ENCODE results near the gene HINT3. TPM values are rescaled to one million over a fixed set of nuclear protein-coding genes. Genes with fewer than 3 reads are reported as not detected.

HINT3 gene
- polyA plus RNA-seq, 1 donor from 2014 or later = 72.2 TPM

- H3K27ac ChIP-seq (ENCODE audit: low read length) = no peak overlapping the region
- TF ChIP-seq EP300 (conservative IDR thresholded peaks at IDR 0.05; ENCODE audit: poor library complexity, severe bottlenecking) (no peak), POLR2AphosphoS5 (IDR thresholded peaks at IDR 0.05) (no peak), SMC3 (conservative IDR thresholded peaks at IDR 0.05; ENCODE audit: poor library complexity) (no peak), RAD21 (conservative IDR thresholded peaks at IDR 0.05) (no peak)
- no peaks in the 10 kb centered on the region for H3F3A ChIP-seq (ENCODE audit: insufficient read depth, low read length, poor library complexity, severe bottlenecking)
- no peak overlapping the region for H3K4me2 ChIP-seq (ENCODE audit: low read length)
- H2AFZ ChIP-seq (ENCODE audit: low read depth, low read length) = no peak overlapping the region
- H3K4me3 ChIP-seq (ENCODE audit: low read length) = no peak overlapping the region
- H3K27me3 ChIP-seq (ENCODE audit: insufficient read depth, low read depth, low read length) = no peaks in the 10 kb centered on the region
- H3K9me2 ChIP-seq (ENCODE audit: insufficient read depth, low read length) = no peaks in the 10 kb centered on the region
- H3K9me3 ChIP-seq (ENCODE audit: low read length) = no peaks in the 10 kb centered on the region
- no peaks in the 10 kb centered on the region for H4K20me1 ChIP-seq (ENCODE audit: insufficient read depth)
- H3K36me3 ChIP-seq (ENCODE audit: insufficient read depth, low read length) = peaks cover 3% of the 10 kb centered on the region
- no peaks in the 10 kb centered on the region for H3K79me2 ChIP-seq (replicated peaks; ENCODE audit: insufficient read depth, low read length)
- H3K9ac ChIP-seq (ENCODE audit: low read length) = no peak overlapping the region
These were observed 31.7 kb upstream of the HINT3 start for GRCh38 chr6:125924697-125925358.

- Histone ChIP-seq H3K79me2 (replicated peaks; ENCODE audit: insufficient read depth, low read length) (no peaks in the 10 kb centered on the region), H4K20me1 (ENCODE audit: insufficient read depth) (no peaks in the 10 kb centered on the region), H3K9me2 (ENCODE audit: insufficient read depth, low read length) (no peaks in the 10 kb centered on the region), H3K4me2 (ENCODE audit: low read length) (no peak overlapping the region), H3K27ac (ENCODE audit: low read length) (no peak overlapping the region), H3K9me3 (ENCODE audit: low read length) (no peaks in the 10 kb centered on the region), H3K27me3 (ENCODE audit: insufficient read depth, low read depth, low read length) (no peaks in the 10 kb centered on the region), H2AFZ (ENCODE audit: low read depth, low read length) (no peak overlapping the region), H3F3A (ENCODE audit: insufficient read depth, low read length, poor library complexity, severe bottlenecking) (no peaks in the 10 kb centered on the region), H3K4me3 (ENCODE audit: low read length) (no peak overlapping the region), H3K36me3 (ENCODE audit: insufficient read depth, low read length) (peaks cover 3% of the 10 kb centered on the region), H3K9ac (ENCODE audit: low read length) (no peak overlapping the region)
- TF ChIP-seq MXI1 (conservative IDR thresholded peaks at IDR 0.05; ENCODE audit: poor library complexity, severe bottlenecking) = no peak
- no peak for TF ChIP-seq RAD21 (conservative IDR thresholded peaks at IDR 0.05)
- TF ChIP-seq, protein P1, sequence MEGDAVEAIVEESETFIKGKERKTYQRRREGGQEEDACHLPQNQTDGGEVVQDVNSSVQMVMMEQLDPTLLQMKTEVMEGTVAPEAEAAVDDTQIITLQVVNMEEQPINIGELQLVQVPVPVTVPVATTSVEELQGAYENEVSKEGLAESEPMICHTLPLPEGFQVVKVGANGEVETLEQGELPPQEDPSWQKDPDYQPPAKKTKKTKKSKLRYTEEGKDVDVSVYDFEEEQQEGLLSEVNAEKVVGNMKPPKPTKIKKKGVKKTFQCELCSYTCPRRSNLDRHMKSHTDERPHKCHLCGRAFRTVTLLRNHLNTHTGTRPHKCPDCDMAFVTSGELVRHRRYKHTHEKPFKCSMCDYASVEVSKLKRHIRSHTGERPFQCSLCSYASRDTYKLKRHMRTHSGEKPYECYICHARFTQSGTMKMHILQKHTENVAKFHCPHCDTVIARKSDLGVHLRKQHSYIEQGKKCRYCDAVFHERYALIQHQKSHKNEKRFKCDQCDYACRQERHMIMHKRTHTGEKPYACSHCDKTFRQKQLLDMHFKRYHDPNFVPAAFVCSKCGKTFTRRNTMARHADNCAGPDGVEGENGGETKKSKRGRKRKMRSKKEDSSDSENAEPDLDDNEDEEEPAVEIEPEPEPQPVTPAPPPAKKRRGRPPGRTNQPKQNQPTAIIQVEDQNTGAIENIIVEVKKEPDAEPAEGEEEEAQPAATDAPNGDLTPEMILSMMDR (IDR thresholded peaks at IDR 0.05; ENCODE audit: poor library complexity, severe bottlenecking) = no peak
- TF ChIP-seq EZH2 (IDR thresholded peaks at IDR 0.05; ENCODE audit: borderline replicate concordance, insufficient read depth, low read length, poor library complexity, severe bottlenecking) = no peak
- no peak for TF ChIP-seq EP300 (conservative IDR thresholded peaks at IDR 0.05; ENCODE audit: poor library complexity, severe bottlenecking)
These were observed 29.9 kb upstream of the HINT3 start for GRCh38 chr6:125926711-125927110.

DNA sequence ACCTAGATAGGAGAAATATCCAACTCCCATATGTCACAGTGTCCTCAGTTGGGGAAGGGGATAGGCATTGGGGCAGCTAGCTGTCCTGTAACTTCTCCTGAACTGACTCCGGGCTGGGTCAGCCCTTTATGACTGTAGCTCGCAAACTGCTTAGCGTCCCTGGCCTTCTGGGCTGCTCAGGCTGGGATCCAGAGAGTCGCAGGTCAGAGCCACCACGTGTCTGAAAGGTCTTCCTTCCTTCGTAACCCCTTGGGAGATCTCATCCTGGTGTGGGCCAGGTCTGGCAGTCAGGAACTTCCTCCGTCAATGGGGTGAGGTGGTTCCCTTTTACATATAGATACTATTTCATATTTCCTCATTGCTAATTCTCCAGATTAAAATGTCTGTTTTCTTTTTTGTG, 28.8 kb upstream of the HINT3 start:
- no peak overlapping the region for H3K4me3 ChIP-seq (ENCODE audit: low read length)
- no peaks in the 10 kb centered on the region for H3F3A ChIP-seq (ENCODE audit: insufficient read depth, low read length, poor library complexity, severe bottlenecking)
- no peaks in the 10 kb centered on the region for H3K79me2 ChIP-seq (replicated peaks; ENCODE audit: insufficient read depth, low read length)
- H3K27me3 ChIP-seq (ENCODE audit: insufficient read depth, low read depth, low read length) = no peaks in the 10 kb centered on the region
- TF ChIP-seq EZH2 (IDR thresholded peaks at IDR 0.05; ENCODE audit: borderline replicate concordance, insufficient read depth, low read length, poor library complexity, severe bottlenecking) (no peak), EP300 (conservative IDR thresholded peaks at IDR 0.05; ENCODE audit: poor library complexity, severe bottlenecking) (no peak), RAD21 (conservative IDR thresholded peaks at IDR 0.05) (no peak), SMC3 (conservative IDR thresholded peaks at IDR 0.05; ENCODE audit: poor library complexity) (no peak), TAF1 (IDR thresholded peaks at IDR 0.05; ENCODE audit: low read depth) (no peak), MXI1 (conservative IDR thresholded peaks at IDR 0.05; ENCODE audit: poor library complexity, severe bottlenecking) (no peak), POLR2AphosphoS5 (IDR thresholded peaks at IDR 0.05) (no peak)
- TF ChIP-seq, protein P1 (IDR thresholded peaks at IDR 0.05; ENCODE audit: poor library complexity, severe bottlenecking) = no peak
- TF ChIP-seq, protein P2, sequence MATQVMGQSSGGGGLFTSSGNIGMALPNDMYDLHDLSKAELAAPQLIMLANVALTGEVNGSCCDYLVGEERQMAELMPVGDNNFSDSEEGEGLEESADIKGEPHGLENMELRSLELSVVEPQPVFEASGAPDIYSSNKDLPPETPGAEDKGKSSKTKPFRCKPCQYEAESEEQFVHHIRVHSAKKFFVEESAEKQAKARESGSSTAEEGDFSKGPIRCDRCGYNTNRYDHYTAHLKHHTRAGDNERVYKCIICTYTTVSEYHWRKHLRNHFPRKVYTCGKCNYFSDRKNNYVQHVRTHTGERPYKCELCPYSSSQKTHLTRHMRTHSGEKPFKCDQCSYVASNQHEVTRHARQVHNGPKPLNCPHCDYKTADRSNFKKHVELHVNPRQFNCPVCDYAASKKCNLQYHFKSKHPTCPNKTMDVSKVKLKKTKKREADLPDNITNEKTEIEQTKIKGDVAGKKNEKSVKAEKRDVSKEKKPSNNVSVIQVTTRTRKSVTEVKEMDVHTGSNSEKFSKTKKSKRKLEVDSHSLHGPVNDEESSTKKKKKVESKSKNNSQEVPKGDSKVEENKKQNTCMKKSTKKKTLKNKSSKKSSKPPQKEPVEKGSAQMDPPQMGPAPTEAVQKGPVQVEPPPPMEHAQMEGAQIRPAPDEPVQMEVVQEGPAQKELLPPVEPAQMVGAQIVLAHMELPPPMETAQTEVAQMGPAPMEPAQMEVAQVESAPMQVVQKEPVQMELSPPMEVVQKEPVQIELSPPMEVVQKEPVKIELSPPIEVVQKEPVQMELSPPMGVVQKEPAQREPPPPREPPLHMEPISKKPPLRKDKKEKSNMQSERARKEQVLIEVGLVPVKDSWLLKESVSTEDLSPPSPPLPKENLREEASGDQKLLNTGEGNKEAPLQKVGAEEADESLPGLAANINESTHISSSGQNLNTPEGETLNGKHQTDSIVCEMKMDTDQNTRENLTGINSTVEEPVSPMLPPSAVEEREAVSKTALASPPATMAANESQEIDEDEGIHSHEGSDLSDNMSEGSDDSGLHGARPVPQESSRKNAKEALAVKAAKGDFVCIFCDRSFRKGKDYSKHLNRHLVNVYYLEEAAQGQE (IDR thresholded peaks at IDR 0.05; ENCODE audit: borderline replicate concordance) = no peak
- no peaks in the 10 kb centered on the region for H3K9me3 ChIP-seq (ENCODE audit: low read length)
- H3K4me2 ChIP-seq (ENCODE audit: low read length) = no peak overlapping the region
- peaks cover 3% of the 10 kb centered on the region for H3K36me3 ChIP-seq (ENCODE audit: insufficient read depth, low read length)
- no peaks in the 10 kb centered on the region for H4K20me1 ChIP-seq (ENCODE audit: insufficient read depth)
- no peak overlapping the region for H2AFZ ChIP-seq (ENCODE audit: low read depth, low read length)
- no peak overlapping the region for H3K9ac ChIP-seq (ENCODE audit: low read length)
- H3K27ac ChIP-seq (ENCODE audit: low read length) = no peak overlapping the region
- H3K9me2 ChIP-seq (ENCODE audit: insufficient read depth, low read length) = no peaks in the 10 kb centered on the region

Measured in neural cell (in vitro differentiated cells).